Astrocyte of the spinal cord (primary cell): ENCODE data around the gene AGO1.
A peak's percentile ranks its signal among the peaks of the same experiment; 100 is the strongest.
"Not testable (repeated sequence)": the region's sequence is repeated elsewhere in the genome, so short reads cannot be mapped to it uniquely, and the experiment has no call there.

ENCODE experiments used
- DNase-seq: peaks from one replicate; pipeline ENCODE4 v3.0.0; 2011; ENCODE audit warnings: low read depth, low spot score
- H3K4me3 ChIP-seq: 2 replicates; pipeline ENCODE4 v1.5.1; 2011; ENCODE audit warnings: low read depth, mild to moderate bottlenecking, low read length, moderate library complexity
- CTCF ChIP-seq: IDR thresholded peaks from 2 replicates; pipeline ENCODE4 v1.5.1; 2012; ENCODE audit warnings: low read depth, mild to moderate bottlenecking, low read length, inconsistent platforms
- in situ Hi-C: cut with HindIII; loops from 2 replicates; pipeline ENCODE4 v1.10.0; 2017; ENCODE audit warnings: low sequenced_read_pairs

The AGO1 gene

DNA sequence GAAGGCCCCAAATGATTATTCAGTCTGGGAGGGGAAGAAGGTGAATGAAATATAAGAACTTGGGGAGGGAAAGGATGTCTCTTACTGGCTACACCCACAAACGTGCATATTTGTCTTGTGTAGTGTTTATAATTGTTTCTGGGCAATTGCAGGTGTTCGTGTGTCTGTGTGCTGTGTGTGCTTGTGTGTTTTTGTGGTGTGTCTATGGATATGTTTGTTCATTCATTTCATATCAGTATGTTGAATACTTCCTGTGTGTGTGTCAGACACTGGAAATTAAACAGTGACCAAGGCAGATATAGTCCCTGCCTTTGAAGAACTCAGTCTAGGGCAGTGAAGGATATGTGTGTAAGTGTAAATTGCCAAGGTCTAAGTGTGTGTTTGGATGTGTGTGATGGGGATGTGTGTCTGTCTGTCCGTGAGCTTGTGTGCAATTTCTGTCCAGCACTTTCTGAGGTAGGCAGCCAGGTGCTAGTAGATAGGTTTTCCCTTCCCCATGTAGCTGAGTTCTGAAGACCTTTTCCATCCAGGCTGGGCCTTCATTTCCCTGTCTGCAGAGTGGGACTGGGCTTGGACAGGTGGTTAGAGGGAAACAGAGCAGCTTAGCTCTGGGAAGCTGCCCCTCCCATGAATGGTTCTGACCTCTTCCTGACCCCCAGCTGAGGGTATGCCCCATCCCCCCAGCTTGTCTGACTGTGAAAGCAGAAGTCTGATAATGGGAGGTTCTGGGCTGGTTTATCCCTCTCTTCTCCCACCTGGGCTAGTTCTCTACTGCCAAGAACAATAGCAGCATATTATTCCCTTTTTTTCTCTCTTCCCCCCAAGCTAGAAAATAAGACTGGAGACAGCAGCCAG, 3.8 kb downstream of the AGO1 start:
- no peak overlapping the region for H3K4me3 ChIP-seq
- no peak for TF ChIP-seq CTCF
- in situ Hi-C loops = no loop called here
- no peak for DNase-seq

GRCh38 chr1:35887508-35887907, 4.5 kb downstream of the AGO1 start:
- no peak for DNase-seq
- in situ Hi-C loops = no loop called here
- no peak for TF ChIP-seq CTCF
- H3K4me3 ChIP-seq = no peak overlapping the region

GRCh38 chr1:35888255-35888654, 5.2 kb downstream of the AGO1 start:
- no peak for TF ChIP-seq CTCF
- in situ Hi-C loops = no loop called here
- H3K4me3 ChIP-seq = no peak overlapping the region
- DNase-seq = no peak

- in situ Hi-C loops, DNase-seq, H3K4me3 ChIP-seq: not testable (repeated sequence)
Observed at GRCh38 chr1:35888981-35889380, 6.0 kb downstream of the AGO1 start.

DNA sequence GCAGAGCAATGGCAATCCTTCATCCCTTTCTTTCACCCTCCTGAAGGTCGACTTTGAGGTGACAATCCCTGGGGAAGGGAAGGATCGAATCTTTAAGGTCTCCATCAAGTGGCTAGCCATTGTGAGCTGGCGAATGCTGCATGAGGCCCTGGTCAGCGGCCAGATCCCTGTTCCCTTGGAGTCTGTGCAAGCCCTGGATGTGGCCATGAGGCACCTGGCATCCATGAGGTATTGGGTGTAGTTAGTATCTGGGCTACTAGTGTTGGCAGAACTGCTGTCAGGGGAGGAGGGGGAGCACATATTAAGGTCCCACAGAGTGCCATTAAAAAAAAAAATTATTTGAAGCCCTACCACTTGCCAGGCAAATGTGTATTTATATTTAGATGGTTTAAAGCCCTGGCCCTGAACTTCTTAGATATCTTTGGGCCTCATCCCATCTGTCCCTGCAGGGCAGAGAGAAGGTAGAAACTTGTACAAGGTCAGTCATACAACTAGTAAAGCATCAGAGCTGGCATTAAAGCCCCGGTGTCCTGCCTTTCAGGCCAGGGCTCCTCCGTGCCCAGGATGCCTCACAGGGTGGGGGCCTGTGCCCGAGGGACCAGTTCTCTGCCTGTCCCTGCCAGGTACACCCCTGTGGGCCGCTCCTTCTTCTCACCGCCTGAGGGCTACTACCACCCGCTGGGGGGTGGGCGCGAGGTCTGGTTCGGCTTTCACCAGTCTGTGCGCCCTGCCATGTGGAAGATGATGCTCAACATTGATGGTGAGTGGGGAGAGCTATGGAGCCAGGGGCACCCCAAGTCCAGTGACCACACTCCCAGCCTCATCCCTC, 10.3 kb downstream of the AGO1 start:
- in situ Hi-C loops = no loop called here
- no peak for DNase-seq
- no peak for TF ChIP-seq CTCF

GRCh38 chr1:35894183-35894582, 11.2 kb downstream of the AGO1 start:
- H3K4me3 ChIP-seq = no peak overlapping the region
- in situ Hi-C loops = no loop called here
- TF ChIP-seq CTCF = no peak
- peak; percentile 33 for DNase-seq

More for the DNA sequence above, 10.3 kb downstream of the AGO1 start:
- no peak overlapping the region for H3K4me3 ChIP-seq

DNA sequence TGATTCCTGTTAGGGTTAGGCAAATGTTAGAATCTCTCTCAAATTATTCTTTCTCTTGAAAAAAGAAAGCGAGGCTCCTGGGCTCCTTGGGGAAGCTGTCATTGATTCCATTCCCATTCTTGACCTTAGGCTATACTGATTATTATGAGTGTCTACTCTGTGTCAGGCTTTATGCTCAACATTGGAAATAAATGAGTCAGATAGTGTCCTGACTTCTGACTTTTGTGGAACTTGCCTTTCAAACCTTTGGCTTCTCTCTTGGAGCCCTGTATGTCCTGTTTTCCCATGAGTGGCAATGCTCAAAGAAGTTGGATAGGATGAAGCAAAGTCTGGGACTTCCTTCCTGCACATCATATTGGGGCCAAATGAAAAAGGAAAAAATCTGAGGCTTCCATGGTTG, 11.6 kb downstream of the AGO1 start:
- DNase-seq = no peak
- TF ChIP-seq CTCF = no peak
- no peak overlapping the region for H3K4me3 ChIP-seq
- in situ Hi-C loops = no loop called here
